GM18858 (cell line): ENCODE results near the gene BLNK.

Source experiments
- ATAC-seq: cut with Tn5 transposase; IDR thresholded peaks from one replicate; pipeline ENCODE4 v1.9.1; 2021; ENCODE audit not compliant: unreplicated experiment

BLNK gene

DNA sequence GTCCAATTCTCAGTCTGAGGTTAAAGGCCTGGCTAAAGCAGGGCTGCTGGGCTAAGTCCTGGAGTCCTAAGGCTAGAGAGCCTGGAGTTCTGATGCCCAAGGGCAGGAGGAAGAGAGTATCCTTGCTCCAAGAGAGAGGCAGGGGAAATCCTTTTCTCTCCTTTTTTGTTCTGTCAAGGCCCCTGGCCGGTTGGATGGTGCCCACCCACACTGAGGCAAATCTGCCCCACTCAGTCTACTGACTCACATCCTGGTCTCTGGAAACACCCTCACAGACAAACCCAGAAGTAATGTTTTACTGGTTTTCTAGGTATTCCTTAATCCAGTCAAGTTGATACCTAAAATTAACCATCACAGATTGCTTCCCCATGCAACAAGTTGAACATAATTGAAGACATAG, 118.3 kb downstream of the BLNK start:
- no peak for ATAC-seq

DNA sequence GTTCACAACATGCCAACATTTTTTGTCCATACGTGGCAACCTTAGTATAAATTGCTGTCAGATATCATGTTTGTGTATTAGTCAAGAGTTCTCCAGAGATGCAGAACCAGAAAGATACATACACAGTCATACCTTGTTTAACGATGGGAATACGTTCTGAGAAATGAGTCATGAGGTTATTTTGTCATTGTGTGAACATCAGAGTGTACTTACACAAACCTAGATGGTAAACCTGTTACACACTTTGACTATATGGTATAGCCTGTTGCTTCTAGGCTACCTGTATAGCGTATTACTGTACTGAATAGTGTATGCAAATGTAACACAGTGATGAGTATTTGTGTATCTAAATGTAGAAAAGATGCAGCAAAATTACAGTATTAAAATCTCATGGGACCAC, 118.9 kb downstream of the BLNK start:
- ATAC-seq = no peak
